Trophoblast cell (in vitro differentiated cells and primary cell): ENCODE results near the gene SLC12A9.
A peak's percentile ranks its signal among the peaks of the same experiment; 100 is the strongest.
"Not testable (repeated sequence)": the region's sequence is repeated elsewhere in the genome, so short reads cannot be mapped to it uniquely, and the experiment has no call there.

Experiments used
- DNase-seq, 2 donors: peaks; one replicate each; pipeline ENCODE4 v3.0.0-alpha.2; 2016
- H2AFZ ChIP-seq: 2 replicates; pipeline ENCODE4 v1.6.1; 2013; ENCODE audit warnings: low read length, moderate library complexity, mild to moderate bottlenecking; ENCODE audit not compliant: insufficient read depth, poor library complexity
- H2AK5ac ChIP-seq: 2 replicates; pipeline ENCODE4 v1.6.1; 2013; ENCODE audit warnings: mild to moderate bottlenecking, low read length
- H2BK120ac ChIP-seq: 2 replicates; pipeline ENCODE4 v1.6.1; 2013; ENCODE audit warnings: low read length, mild to moderate bottlenecking, moderate library complexity; ENCODE audit not compliant: insufficient read depth, poor library complexity
- H2BK12ac ChIP-seq: 2 replicates; pipeline ENCODE4 v1.6.1; 2013; ENCODE audit warnings: mild to moderate bottlenecking, low read length, moderate library complexity
- H2BK5ac ChIP-seq: 2 replicates; pipeline ENCODE4 v1.6.1; 2013; ENCODE audit warnings: low read length, low read depth, moderate library complexity, mild to moderate bottlenecking; ENCODE audit not compliant: poor library complexity
- H3K14ac ChIP-seq: 2 replicates; pipeline ENCODE4 v1.6.1; 2013; ENCODE audit warnings: mild to moderate bottlenecking, low read length
- H3K18ac ChIP-seq: 2 replicates; pipeline ENCODE4 v1.6.1; 2013; ENCODE audit warnings: mild to moderate bottlenecking, low read length
- H3K23ac ChIP-seq: 2 replicates; pipeline ENCODE4 v1.6.1; 2013; ENCODE audit warnings: low read length
- H3K27ac ChIP-seq: 2 replicates; pipeline ENCODE4 v1.5.1; 2013; ENCODE audit warnings: low read depth, mild to moderate bottlenecking, inconsistent platforms, low read length, moderate library complexity
- H3K27me3 ChIP-seq: 2 replicates; pipeline ENCODE4 v1.6.1; 2013; ENCODE audit warnings: inconsistent platforms, mild to moderate bottlenecking, low read length, moderate library complexity; ENCODE audit not compliant: insufficient read depth
- H3K36me3 ChIP-seq, 2 experiments: 1 replicate in 1 of 2; 2 replicates in 1 of 2; pipeline ENCODE4 v1.6.1; 2013; ENCODE audit warnings: low read length in 2 of 2, mild to moderate bottlenecking in 2 of 2, moderate library complexity in 1 of 2; ENCODE audit not compliant: insufficient read depth in 2 of 2, control insufficient read depth in 1 of 2
- H3K4ac ChIP-seq: 2 replicates; pipeline ENCODE4 v1.6.1; 2013; ENCODE audit warnings: low read depth, mild to moderate bottlenecking, low read length, moderate library complexity
- H3K4me1 ChIP-seq, 2 experiments: 1 replicate in 1 of 2; 2 replicates in 1 of 2; pipeline ENCODE4 v1.6.1; 2013; ENCODE audit warnings: low read length in 2 of 2, mild to moderate bottlenecking in 2 of 2, moderate library complexity in 1 of 2; ENCODE audit not compliant: insufficient read depth in 2 of 2, control insufficient read depth in 1 of 2
- H3K4me2 ChIP-seq: 2 replicates; pipeline ENCODE4 v1.6.1; 2013; ENCODE audit warnings: inconsistent platforms, mild to moderate bottlenecking, low read length, moderate library complexity
- H3K4me3 ChIP-seq: 2 replicates; pipeline ENCODE4 v1.5.1; 2013; ENCODE audit warnings: mild to moderate bottlenecking, low read depth, low read length, inconsistent platforms
- H3K79me1 ChIP-seq: one replicate; pipeline ENCODE4 v1.6.1; 2013; ENCODE audit warnings: low read length
- H3K79me2 ChIP-seq: 2 replicates; pipeline ENCODE4 v1.6.1; 2013; ENCODE audit warnings: low read length, mild to moderate bottlenecking; ENCODE audit not compliant: control insufficient read depth, insufficient read depth, poor library complexity
- H3K9ac ChIP-seq: 2 replicates; pipeline ENCODE4 v1.6.1; 2013; ENCODE audit warnings: mild to moderate bottlenecking, low read length
- H3K9me3 ChIP-seq: 2 replicates; pipeline ENCODE4 v1.6.1; 2013; ENCODE audit warnings: low read depth, mild to moderate bottlenecking, control low read depth, inconsistent platforms, low read length; ENCODE audit not compliant: insufficient read depth
- H4K12ac ChIP-seq: 2 replicates; pipeline ENCODE4 v1.6.1; 2013; ENCODE audit warnings: low read depth, mild to moderate bottlenecking, low read length, moderate library complexity
- H4K8ac ChIP-seq: 2 replicates; pipeline ENCODE4 v1.6.1; 2013; ENCODE audit warnings: low read depth, mild to moderate bottlenecking, low read length, moderate library complexity
- H4K91ac ChIP-seq: one replicate; pipeline ENCODE4 v1.6.1; 2013; ENCODE audit warnings: low read depth, mild to moderate bottlenecking, low read length, moderate library complexity
- WGBS: extraction: QIAGEN DNeasy Blood & Tissue Kit; methylation state at CpG from one replicate; pipeline ENCODE4 v1.1.7; 2013; ENCODE audit warnings: missing lambda C conversion rate; ENCODE audit not compliant: insufficient read length, insufficient coverage; ENCODE audit errors: extremely low coverage; 5-methylcytosine and 5-hydroxymethylcytosine counted together

Gene SLC12A9

DNA sequence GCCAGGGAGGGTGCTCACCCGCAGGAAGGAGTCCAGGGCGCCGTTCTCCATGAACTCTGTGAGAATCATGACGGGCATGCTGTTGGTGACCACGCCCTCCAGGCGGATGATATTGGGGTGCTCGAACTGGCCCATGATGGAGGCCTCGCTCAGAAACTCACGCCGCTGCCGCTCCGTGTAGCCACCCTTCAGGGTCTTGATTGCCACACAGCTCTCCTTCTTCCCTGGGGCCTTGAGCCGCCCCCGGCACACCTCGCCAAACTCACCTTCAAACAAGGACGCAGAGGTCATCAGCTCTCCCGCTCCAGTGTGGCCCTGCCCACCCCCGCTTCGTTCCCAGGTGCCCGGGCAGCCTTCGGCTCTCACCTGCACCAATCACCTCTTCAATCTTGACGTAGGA is 39.8 kb upstream of the SLC12A9 start:
- Histone ChIP-seq H4K12ac (no peak overlapping the region), H3K4me1 (peaks cover 0 to 2% of the 10 kb centered on the region in 2 experiments), H3K4me3 (no peak overlapping the region), H3K27me3 (no peaks in the 10 kb centered on the region), H4K91ac (no peak overlapping the region), H2BK12ac (no peak overlapping the region), H3K79me2 (no peaks in the 10 kb centered on the region), H2AK5ac (no peak overlapping the region), H3K36me3 (peaks cover 86 to 90% of the 10 kb centered on the region in 2 experiments), H3K18ac (peak overlapping the region; percentile 6), H3K9me3 (no peaks in the 10 kb centered on the region), H2BK120ac (no peak overlapping the region), H2AFZ (no peak overlapping the region), H3K4me2 (no peak overlapping the region), H2BK5ac (peak overlapping the region; percentile 22), H3K14ac (no peak overlapping the region), H3K9ac (no peak overlapping the region), H3K27ac (no peak overlapping the region), H3K23ac (no peak overlapping the region), H4K8ac (no peak overlapping the region), H3K79me1 (peaks cover 6% of the 10 kb centered on the region), H3K4ac (no peak overlapping the region)
- DNase-seq = no peak
- WGBS = no CpG with 5 or more reads among the region's 22 CpGs

DNA sequence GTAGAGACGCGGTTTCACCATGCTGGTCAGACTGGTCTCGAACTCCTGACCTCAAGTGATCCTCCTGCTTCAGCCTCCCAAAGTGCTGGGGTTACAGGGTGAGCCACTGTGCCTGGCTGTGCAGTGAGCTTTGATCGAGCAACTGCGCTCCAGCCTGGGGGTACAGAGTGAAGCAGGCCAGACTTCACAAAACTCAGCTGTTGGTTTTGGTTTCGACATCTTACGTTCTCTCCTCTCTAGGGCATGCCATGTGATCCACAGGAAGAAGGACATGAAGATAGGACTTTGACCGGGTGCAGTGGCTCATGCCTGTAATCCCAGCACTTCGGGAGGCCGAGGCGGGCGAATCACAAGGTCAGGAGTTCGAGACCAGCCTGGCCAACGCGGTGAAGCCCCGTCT is 36.0 kb upstream of the SLC12A9 start:
- not testable (repeated sequence) for H3K14ac ChIP-seq, H3K9ac ChIP-seq, H3K9me3 ChIP-seq, H3K18ac ChIP-seq, H4K91ac ChIP-seq, H2BK5ac ChIP-seq, H3K27me3 ChIP-seq, H2AFZ ChIP-seq, H2BK12ac ChIP-seq, H2BK120ac ChIP-seq, H3K4ac ChIP-seq, H3K23ac ChIP-seq, H4K12ac ChIP-seq, H2AK5ac ChIP-seq, H3K79me1 ChIP-seq, H3K4me1 ChIP-seq, H4K8ac ChIP-seq, H3K27ac ChIP-seq, H3K4me3 ChIP-seq, H3K79me2 ChIP-seq, H3K4me2 ChIP-seq, DNase-seq
- H3K36me3 ChIP-seq = peaks cover 89 to 90% of the 10 kb centered on the region in 2 experiments
- WGBS = no CpG with 5 or more reads among the region's 16 CpGs

DNA sequence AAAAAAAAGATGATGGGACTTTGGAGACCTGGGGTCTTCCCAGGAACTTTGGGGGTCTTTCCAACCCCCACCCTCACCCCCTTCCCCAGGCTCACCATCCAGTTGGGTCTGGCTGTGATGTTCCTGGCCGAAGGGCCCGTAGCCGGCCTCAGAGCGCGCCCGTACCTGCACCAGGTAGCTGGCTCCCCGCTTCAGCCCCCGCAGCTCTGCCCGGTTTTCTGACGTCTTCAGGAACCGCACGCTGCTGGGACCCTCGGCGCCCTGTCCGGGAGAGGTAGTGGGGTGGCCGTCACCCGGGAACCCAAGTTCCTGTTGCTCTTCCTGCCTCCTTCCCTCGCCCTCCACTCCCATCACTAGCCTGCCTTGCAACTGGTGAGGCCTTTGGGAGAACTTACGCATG is 35.4 kb upstream of the SLC12A9 start:
- DNase-seq = no peak
- no peaks in the 10 kb centered on the region for H3K27me3 ChIP-seq
- peak overlapping the region; percentile 36 for H2BK120ac ChIP-seq
- peaks cover 6% of the 10 kb centered on the region for H3K79me1 ChIP-seq
- no peak overlapping the region for H3K14ac ChIP-seq
- H3K4me2 ChIP-seq = no peak overlapping the region
- H3K4ac ChIP-seq = no peak overlapping the region
- H3K36me3 ChIP-seq = peaks cover 90 to 91% of the 10 kb centered on the region in 2 experiments
- H4K8ac ChIP-seq = no peak overlapping the region
- no CpG with 5 or more reads among the region's 19 CpGs for WGBS
- H4K91ac ChIP-seq = no peak overlapping the region
- H2AK5ac ChIP-seq = no peak overlapping the region
- H3K4me3 ChIP-seq = no peak overlapping the region
- H3K18ac ChIP-seq = no peak overlapping the region
- peaks cover 0 to 2% of the 10 kb centered on the region in 2 experiments for H3K4me1 ChIP-seq
- no peaks in the 10 kb centered on the region for H3K79me2 ChIP-seq
- H2AFZ ChIP-seq = no peak overlapping the region
- no peak overlapping the region for H3K9ac ChIP-seq
- H4K12ac ChIP-seq = no peak overlapping the region
- no peak overlapping the region for H3K27ac ChIP-seq
- no peaks in the 10 kb centered on the region for H3K9me3 ChIP-seq
- no peak overlapping the region for H2BK5ac ChIP-seq
- H2BK12ac ChIP-seq = no peak overlapping the region
- H3K23ac ChIP-seq = no peak overlapping the region

GRCh38 chr7:100818366-100818765 is 34.1 kb upstream of the SLC12A9 start:
- H4K12ac ChIP-seq = no peak overlapping the region
- H2BK120ac ChIP-seq = no peak overlapping the region
- peak overlapping the region; percentile 42 for H4K8ac ChIP-seq
- H3K27me3 ChIP-seq = no peaks in the 10 kb centered on the region
- no peaks in the 10 kb centered on the region for H3K79me2 ChIP-seq
- no peak overlapping the region for H2AFZ ChIP-seq
- no peak overlapping the region for H3K9ac ChIP-seq
- no peaks in the 10 kb centered on the region for H3K9me3 ChIP-seq
- H3K4me2 ChIP-seq = no peak overlapping the region
- no peak overlapping the region for H2BK12ac ChIP-seq
- no peak overlapping the region for H3K4ac ChIP-seq
- no peak overlapping the region for H3K4me3 ChIP-seq
- peak overlapping the region; percentile 30 for H3K18ac ChIP-seq
- no peak overlapping the region for H2BK5ac ChIP-seq
- H3K23ac ChIP-seq = no peak overlapping the region
- H2AK5ac ChIP-seq = no peak overlapping the region
- H3K14ac ChIP-seq = no peak overlapping the region
- no peak overlapping the region for H4K91ac ChIP-seq
- WGBS = no CpG with 5 or more reads among the region's 9 CpGs
- DNase-seq = no peak
- H3K36me3 ChIP-seq = peaks cover 89 to 90% of the 10 kb centered on the region in 2 experiments
- peaks cover 6% of the 10 kb centered on the region for H3K79me1 ChIP-seq
- no peak overlapping the region for H3K27ac ChIP-seq
- peaks cover 0 to 2% of the 10 kb centered on the region in 2 experiments for H3K4me1 ChIP-seq
